T-helper 1 cell treated with Interleukin-12 subunit alpha and Interleukin-12 subunit beta and Interleukin-4 antibody, amounts not matched to agents 30 μg/mL and 1 μg/mL, for 36 hours (primary cell): ENCODE measurements around the gene TIA1.
"Not testable (repeated sequence)": the region's sequence is repeated elsewhere in the genome, so short reads cannot be mapped to it uniquely, and the experiment has no call there.

Source experiments
- H3K27ac Mint-ChIP-seq: one replicate; pipeline ENCODE4 v1.8.0; 2021; ENCODE audit warnings: mild to moderate bottlenecking, mixed read lengths
- H3K27me3 Mint-ChIP-seq: one replicate; pipeline ENCODE4 v1.8.0; 2021; ENCODE audit warnings: low read depth, mixed read lengths
- H3K36me3 Mint-ChIP-seq: one replicate; pipeline ENCODE4 v1.8.0; 2021; ENCODE audit warnings: low read depth, mixed read lengths
- H3K4me1 Mint-ChIP-seq: one replicate; pipeline ENCODE4 v1.8.0; 2021; ENCODE audit warnings: low read depth, mixed read lengths
- H3K4me3 Mint-ChIP-seq: one replicate; pipeline ENCODE4 v1.8.0; 2021; ENCODE audit warnings: mild to moderate bottlenecking, moderate library complexity, mixed read lengths
- H3K9me3 Mint-ChIP-seq: one replicate; pipeline ENCODE4 v1.8.0; 2021; ENCODE audit warnings: mixed read lengths

TIA1 gene

GRCh38 chr2:70201225-70201768 lies 47.1 kb downstream of the TIA1 start:
- H3K27me3 Mint-ChIP-seq = no peaks in the 10 kb centered on the region
- no peaks in the 10 kb centered on the region for H3K4me1 Mint-ChIP-seq
- no peak overlapping the region for H3K27ac Mint-ChIP-seq
- H3K36me3 Mint-ChIP-seq = peaks cover 3% of the 10 kb centered on the region
- H3K9me3 Mint-ChIP-seq = no peaks in the 10 kb centered on the region
- H3K4me3 Mint-ChIP-seq = no peak overlapping the region

GRCh38 chr2:70199320-70199864 lies 49.0 kb downstream of the TIA1 start:
- H3K9me3 Mint-ChIP-seq = no peaks in the 10 kb centered on the region
- peaks cover 6% of the 10 kb centered on the region for H3K27me3 Mint-ChIP-seq
- no peak overlapping the region for H3K27ac Mint-ChIP-seq
- no peak overlapping the region for H3K4me3 Mint-ChIP-seq
- no peaks in the 10 kb centered on the region for H3K4me1 Mint-ChIP-seq
- H3K36me3 Mint-ChIP-seq = peaks cover 3% of the 10 kb centered on the region

DNA sequence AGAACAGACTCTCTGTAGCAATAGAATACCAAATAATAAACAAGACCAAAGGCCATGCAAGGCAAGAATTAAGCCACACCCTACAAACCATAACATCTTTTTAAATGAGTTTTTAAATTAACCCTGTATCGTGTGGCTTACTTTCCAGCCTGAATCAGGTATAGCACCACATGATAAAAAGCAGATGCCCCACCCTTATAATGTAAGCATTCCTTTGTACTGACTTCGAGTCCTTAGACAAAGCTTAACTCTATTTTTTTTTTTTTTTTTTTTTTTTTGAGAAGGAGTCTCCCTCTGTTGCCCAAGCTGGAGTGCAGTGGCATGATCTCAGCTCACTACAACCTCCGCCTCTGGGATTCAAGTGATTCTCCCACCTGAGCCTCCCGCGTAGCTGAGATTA lies 55.9 kb downstream of the TIA1 start:
- Mint-ChIP-seq H3K4me1 (peaks cover 18% of the 10 kb centered on the region), H3K36me3 (peaks cover 5% of the 10 kb centered on the region), H3K4me3 (no peak overlapping the region), H3K9me3 (no peaks in the 10 kb centered on the region), H3K27me3 (peaks cover 6% of the 10 kb centered on the region), H3K27ac (no peak overlapping the region)

DNA sequence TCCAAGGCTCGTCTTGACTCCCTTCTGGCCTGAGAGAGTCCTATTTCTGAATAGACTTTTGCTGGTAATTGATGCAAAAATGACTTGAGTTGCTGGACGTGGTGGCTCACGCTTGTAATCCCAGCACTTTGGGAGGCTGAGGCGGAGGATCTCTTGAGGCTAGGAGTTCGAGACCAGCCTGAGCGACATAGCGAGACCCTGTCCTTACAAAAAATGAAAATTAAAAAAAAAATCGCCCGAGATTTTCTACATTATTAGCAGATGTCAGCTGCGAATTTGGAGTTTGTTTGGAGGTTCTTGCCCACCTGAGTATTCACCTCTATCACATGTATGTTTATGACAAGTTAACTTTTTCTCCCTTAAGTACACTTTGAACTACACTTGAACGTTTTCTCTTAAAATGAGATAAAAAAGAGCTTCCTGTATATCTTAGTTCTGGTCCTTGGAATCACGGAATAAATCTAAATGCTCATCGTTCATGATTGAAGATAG lies 57.1 kb downstream of the TIA1 start:
- H3K4me3 Mint-ChIP-seq = peak overlapping the region; percentile 94
- peak overlapping the region; percentile 98 for H3K27ac Mint-ChIP-seq
- H3K27me3 Mint-ChIP-seq = peaks cover 6% of the 10 kb centered on the region
- peaks cover 18% of the 10 kb centered on the region for H3K4me1 Mint-ChIP-seq
- no peaks in the 10 kb centered on the region for H3K9me3 Mint-ChIP-seq
- H3K36me3 Mint-ChIP-seq = peaks cover 5% of the 10 kb centered on the region

- Mint-ChIP-seq H3K4me1 (peaks cover 18% of the 10 kb centered on the region), H3K4me3 (peak within 1 kb of the TSS; percentile 94), H3K36me3 (peaks cover 6% of the 10 kb centered on the region), H3K9me3 (no peaks in the 10 kb centered on the region), H3K27me3 (peaks cover under 1% of the 10 kb centered on the region), H3K27ac (peak within 1 kb of the TSS; percentile 98)
Measured at GRCh38 chr2:70190418-70191243, 57.8 kb downstream of the TIA1 start, which contains the start of gene C2orf42. Gene C2orf42 (minus strand): TSS chr2:70191019. CDS start chr2:70181985, 9,034 bp downstream.

DNA sequence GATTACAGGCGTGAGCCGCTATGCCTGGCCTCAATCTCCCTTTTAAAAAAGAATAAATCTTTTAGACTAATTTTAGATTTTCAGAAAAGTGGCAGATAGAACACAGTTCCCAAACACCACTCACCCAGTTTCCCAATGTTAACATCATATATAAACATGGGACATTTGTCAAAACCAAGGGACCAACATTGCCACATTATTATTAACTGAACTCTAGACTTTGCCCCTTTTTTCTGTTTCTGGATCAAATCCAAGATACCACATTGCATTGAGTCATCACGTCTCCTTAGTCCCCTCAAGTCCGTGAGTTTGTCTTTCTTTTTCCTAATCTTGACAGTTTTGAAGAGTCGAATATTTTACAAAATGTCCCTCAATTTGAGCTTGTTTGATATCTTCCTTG lies 60.0 kb downstream of the TIA1 start:
- no peaks in the 10 kb centered on the region for H3K27me3 Mint-ChIP-seq
- peaks cover 6% of the 10 kb centered on the region for H3K36me3 Mint-ChIP-seq
- H3K4me1 Mint-ChIP-seq = peaks cover 18% of the 10 kb centered on the region
- H3K9me3 Mint-ChIP-seq = no peaks in the 10 kb centered on the region
- peak overlapping the region; percentile 7 for H3K4me3 Mint-ChIP-seq
- H3K27ac Mint-ChIP-seq = no peak overlapping the region

DNA sequence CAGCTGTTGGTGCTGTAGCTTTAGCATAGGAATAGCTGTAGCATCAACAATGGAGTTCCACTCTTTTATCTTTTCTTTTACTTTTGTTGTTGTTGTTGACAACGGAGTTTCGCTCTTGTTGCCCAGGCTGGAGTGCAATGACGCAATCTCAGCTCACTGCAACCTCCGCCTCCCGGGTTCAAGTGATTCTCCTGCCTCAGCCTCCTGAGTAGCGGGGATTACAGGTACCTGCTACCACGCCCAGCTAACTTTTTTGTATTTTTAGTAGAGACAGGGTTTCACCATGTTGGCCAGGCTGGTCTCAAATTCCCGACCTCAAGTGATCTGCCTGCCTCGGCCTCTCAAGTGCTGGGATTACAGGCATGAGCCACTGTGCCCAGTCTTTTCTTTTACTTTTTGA lies 61.3 kb downstream of the TIA1 start:
- not testable (repeated sequence) for H3K9me3 Mint-ChIP-seq, H3K27me3 Mint-ChIP-seq, H3K27ac Mint-ChIP-seq, H3K4me3 Mint-ChIP-seq, H3K36me3 Mint-ChIP-seq
- peaks cover 18% of the 10 kb centered on the region for H3K4me1 Mint-ChIP-seq

- H3K27ac Mint-ChIP-seq = no peak overlapping the region
- H3K27me3 Mint-ChIP-seq = no peaks in the 10 kb centered on the region
- H3K36me3 Mint-ChIP-seq = peaks cover 11% of the 10 kb centered on the region
- H3K9me3 Mint-ChIP-seq = no peaks in the 10 kb centered on the region
- H3K4me3 Mint-ChIP-seq = no peak overlapping the region
- peaks cover 2% of the 10 kb centered on the region for H3K4me1 Mint-ChIP-seq
Measured at GRCh38 chr2:70182689-70183088, 65.7 kb downstream of the TIA1 start.

GRCh38 chr2:70181363-70181956 lies 67.0 kb downstream of the TIA1 start:
- no peak overlapping the region for H3K27ac Mint-ChIP-seq
- H3K4me1 Mint-ChIP-seq = peaks cover 2% of the 10 kb centered on the region
- no peaks in the 10 kb centered on the region for H3K9me3 Mint-ChIP-seq
- H3K4me3 Mint-ChIP-seq = no peak overlapping the region
- H3K36me3 Mint-ChIP-seq = peaks cover 15% of the 10 kb centered on the region
- no peaks in the 10 kb centered on the region for H3K27me3 Mint-ChIP-seq

DNA sequence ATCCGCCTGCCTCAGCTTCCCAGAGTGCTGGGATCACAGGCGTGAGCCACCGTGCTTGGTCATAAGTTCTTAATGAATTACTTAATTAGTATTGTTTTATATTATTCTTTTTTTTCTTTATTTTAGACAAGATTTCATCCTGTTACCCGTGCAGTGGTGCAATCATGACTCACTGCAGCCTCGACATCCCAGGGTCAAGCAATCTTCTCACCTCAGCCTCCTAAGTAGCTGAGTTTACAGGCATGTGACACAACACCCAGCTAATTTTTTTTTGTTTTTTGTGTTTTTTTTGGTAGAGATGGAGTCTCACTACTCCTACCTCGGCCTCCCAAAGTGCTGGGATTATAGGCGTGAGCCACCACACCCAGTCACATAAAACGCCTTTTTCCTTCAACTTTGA lies 74.9 kb downstream of the TIA1 start:
- Mint-ChIP-seq H3K4me3 (no peak overlapping the region), H3K4me1 (no peaks in the 10 kb centered on the region), H3K27me3 (no peaks in the 10 kb centered on the region), H3K9me3 (no peaks in the 10 kb centered on the region), H3K27ac (no peak overlapping the region), H3K36me3 (peaks cover 21% of the 10 kb centered on the region)

- not testable (repeated sequence) for H3K27me3 Mint-ChIP-seq
- peaks cover 22% of the 10 kb centered on the region for H3K36me3 Mint-ChIP-seq
Measured at GRCh38 chr2:70169654-70170245, 78.7 kb downstream of the TIA1 start.

GRCh38 chr2:70161069-70161534 lies 87.3 kb downstream of the TIA1 start:
- peaks cover 5% of the 10 kb centered on the region for H3K4me1 Mint-ChIP-seq
- peaks cover 15% of the 10 kb centered on the region for H3K36me3 Mint-ChIP-seq
- H3K27me3 Mint-ChIP-seq = no peaks in the 10 kb centered on the region
- no peak overlapping the region for H3K4me3 Mint-ChIP-seq
- H3K9me3 Mint-ChIP-seq = no peaks in the 10 kb centered on the region
- no peak overlapping the region for H3K27ac Mint-ChIP-seq

More at GRCh38 chr2:70169654-70170245, 78.7 kb downstream of the TIA1 start:
- not testable (repeated sequence) for H3K4me1 Mint-ChIP-seq, H3K4me3 Mint-ChIP-seq, H3K9me3 Mint-ChIP-seq, H3K27ac Mint-ChIP-seq

- H3K27me3 Mint-ChIP-seq = no peaks in the 10 kb centered on the region
- H3K27ac Mint-ChIP-seq = no peak overlapping the region
- H3K4me1 Mint-ChIP-seq = peaks cover 5% of the 10 kb centered on the region
- H3K4me3 Mint-ChIP-seq = no peak overlapping the region
- H3K36me3 Mint-ChIP-seq = peaks cover 15% of the 10 kb centered on the region
- H3K9me3 Mint-ChIP-seq = no peaks in the 10 kb centered on the region
Measured at GRCh38 chr2:70160545-70160944, 87.9 kb downstream of the TIA1 start.
